22Rv1 (cell line): ENCODE results near the gene SDF2L1.

Experiments used
- H3K27ac ChIP-seq: fragments of 450-650 bp; 2 replicates; pipeline ENCODE4 v1.5.1; 2017
- CTCF ChIP-seq: fragments of 450-650 bp; IDR thresholded peaks from 2 replicates; pipeline ENCODE4 v1.5.1; 2017; ENCODE audit warnings: mild to moderate bottlenecking
- ZFX ChIP-seq: fragments of 450-650 bp; IDR thresholded peaks from 2 replicates; pipeline ENCODE4 v1.6.1; 2017; ENCODE audit warnings: antibody characterized with exemption, borderline replicate concordance

SDF2L1 gene

GRCh38 chr22:21682385-21683175 is 40.5 kb downstream of the SDF2L1 start:
- H3K27ac ChIP-seq: no peak overlapping the region
- TF ChIP-seq ZFX (no peak), CTCF (no peak)

GRCh38 chr22:21683401-21683811 is 41.3 kb downstream of the SDF2L1 start:
- H3K27ac ChIP-seq: no peak overlapping the region
- no peak for TF ChIP-seq ZFX
- TF ChIP-seq CTCF: no peak

GRCh38 chr22:21684492-21685163 is 42.5 kb downstream of the SDF2L1 start:
- no peak for TF ChIP-seq ZFX
- no peak for TF ChIP-seq CTCF
- no peak overlapping the region for H3K27ac ChIP-seq

- no peak overlapping the region for H3K27ac ChIP-seq
- TF ChIP-seq ZFX: no peak
- no peak for TF ChIP-seq CTCF
These were observed 43.0 kb downstream of the SDF2L1 start for GRCh38 chr22:21685164-21685513.

GRCh38 chr22:21686193-21686608 is 44.1 kb downstream of the SDF2L1 start:
- H3K27ac ChIP-seq: no peak overlapping the region
- TF ChIP-seq ZFX (no peak), CTCF (no peak)

- no peak overlapping the region for H3K27ac ChIP-seq
- no peak for TF ChIP-seq CTCF
These were observed 44.7 kb downstream of the SDF2L1 start for GRCh38 chr22:21686634-21687393.
